HL-60 (cell line): ENCODE data around the gene ZCCHC24.

Experiments used
- POLR2AphosphoS5 ChIP-seq: IDR thresholded peaks from 2 replicates; pipeline ENCODE4 v1.6.1; 2012; ENCODE audit warnings: low read depth
- TF ChIP-seq, protein P1 (sequence below): IDR thresholded peaks from one replicate; pipeline ENCODE4 v1.5.1; 2011; ENCODE audit warnings: low read length, control low read depth, inconsistent platforms; ENCODE audit not compliant: insufficient read depth

DNA sequence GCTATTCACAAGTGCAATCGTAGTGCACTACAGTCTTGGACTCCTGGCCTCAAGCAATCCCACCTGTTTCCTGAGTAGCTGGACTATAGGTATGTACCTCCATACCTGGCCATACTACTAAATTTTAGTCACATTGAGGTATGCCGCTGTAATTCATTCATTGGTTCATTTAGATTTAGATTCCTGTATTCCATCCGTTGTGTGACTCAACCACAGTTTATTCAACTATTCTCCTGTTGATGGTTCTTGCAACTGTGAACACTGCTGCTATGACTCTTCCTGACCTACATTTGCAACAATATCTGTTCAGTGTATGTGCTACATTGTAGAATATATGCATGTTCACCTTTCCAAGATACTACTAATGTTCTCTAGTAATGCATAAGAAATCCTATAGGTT is 8.0 kb upstream of the ZCCHC24 start:
- TF ChIP-seq, protein P1, sequence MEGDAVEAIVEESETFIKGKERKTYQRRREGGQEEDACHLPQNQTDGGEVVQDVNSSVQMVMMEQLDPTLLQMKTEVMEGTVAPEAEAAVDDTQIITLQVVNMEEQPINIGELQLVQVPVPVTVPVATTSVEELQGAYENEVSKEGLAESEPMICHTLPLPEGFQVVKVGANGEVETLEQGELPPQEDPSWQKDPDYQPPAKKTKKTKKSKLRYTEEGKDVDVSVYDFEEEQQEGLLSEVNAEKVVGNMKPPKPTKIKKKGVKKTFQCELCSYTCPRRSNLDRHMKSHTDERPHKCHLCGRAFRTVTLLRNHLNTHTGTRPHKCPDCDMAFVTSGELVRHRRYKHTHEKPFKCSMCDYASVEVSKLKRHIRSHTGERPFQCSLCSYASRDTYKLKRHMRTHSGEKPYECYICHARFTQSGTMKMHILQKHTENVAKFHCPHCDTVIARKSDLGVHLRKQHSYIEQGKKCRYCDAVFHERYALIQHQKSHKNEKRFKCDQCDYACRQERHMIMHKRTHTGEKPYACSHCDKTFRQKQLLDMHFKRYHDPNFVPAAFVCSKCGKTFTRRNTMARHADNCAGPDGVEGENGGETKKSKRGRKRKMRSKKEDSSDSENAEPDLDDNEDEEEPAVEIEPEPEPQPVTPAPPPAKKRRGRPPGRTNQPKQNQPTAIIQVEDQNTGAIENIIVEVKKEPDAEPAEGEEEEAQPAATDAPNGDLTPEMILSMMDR = no peak
- no peak for TF ChIP-seq POLR2AphosphoS5
